CD4-positive, alpha-beta memory T cell (primary cell): ENCODE results near the gene AGFG2. TPM values are rescaled to one million over a fixed set of nuclear protein-coding genes. Genes with fewer than 3 reads are reported as not detected.

Experiments
- CTCF ChIA-PET: fragments of 350-600 bp; sonication (Branson Sonifier 250); formaldehyde crosslinking; loops from one replicate; lab custom pipeline; 2021; ENCODE audit warnings: inconsistent platforms; ENCODE audit not compliant: partially characterized antibody; lab: Charles Lee
- POLR2A ChIA-PET: fragments of 350-600 bp; sonication (Branson Sonifier 250); formaldehyde crosslinking; loops from one replicate; lab custom pipeline; 2021; ENCODE audit not compliant: partially characterized antibody; lab: Charles Lee
- DNase-seq, 5 donors: peaks; one replicate each; pipeline versions ENCODE4 v3.0.0 to v3.0.0-alpha.2; 2020 to 2022; ENCODE audit warnings: mixed read lengths in 1 of 5
- H3K27ac ChIP-seq: one replicate; pipeline ENCODE4 v1.7.0; 2013; ENCODE audit warnings: low read depth, low read length
- H3K27me3 ChIP-seq: 2 replicates; pipeline ENCODE4 v1.7.0; 2013; ENCODE audit warnings: mild to moderate bottlenecking, low read length, moderate library complexity; ENCODE audit not compliant: insufficient read depth
- H3K36me3 ChIP-seq: 2 replicates; pipeline ENCODE4 v1.7.0; 2013; ENCODE audit warnings: mild to moderate bottlenecking, low read length, moderate library complexity; ENCODE audit not compliant: insufficient read depth
- H3K4me1 ChIP-seq: 2 replicates; pipeline ENCODE4 v1.7.0; 2013; ENCODE audit warnings: mild to moderate bottlenecking, low read length, moderate library complexity; ENCODE audit not compliant: insufficient read depth
- H3K4me3 ChIP-seq, 2 donors: one replicate each; pipeline ENCODE4 v1.7.0; 2013; ENCODE audit warnings: low read length in 2 of 2, mild to moderate bottlenecking in 1 of 2
- H3K9me3 ChIP-seq, 2 donors: one replicate each; pipeline ENCODE4 v1.7.0; 2013; ENCODE audit warnings: low read length in 2 of 2, control low read depth in 1 of 2; ENCODE audit not compliant: control insufficient read depth in 1 of 2
- H3K27ac Mint-ChIP-seq, 7 donors: one replicate each; pipeline ENCODE4 v1.8.0; 2020 to 2021; ENCODE audit warnings: mixed read lengths in 7 of 7, mild to moderate bottlenecking in 6 of 7, inconsistent platforms in 3 of 7, moderate library complexity in 3 of 7
- H3K27me3 Mint-ChIP-seq, 2 donors: one replicate each; pipeline ENCODE4 v1.8.0; 2020 to 2021; ENCODE audit warnings: mixed read lengths in 2 of 2
- H3K36me3 Mint-ChIP-seq, 2 donors: one replicate each; pipeline ENCODE4 v1.8.0; 2020 to 2021; ENCODE audit warnings: mixed read lengths in 2 of 2, inconsistent platforms in 1 of 2, mild to moderate bottlenecking in 1 of 2
- H3K4me1 Mint-ChIP-seq, 4 donors: one replicate each; pipeline ENCODE4 v1.8.0; 2020 to 2021; ENCODE audit warnings: mixed read lengths in 4 of 4, mild to moderate bottlenecking in 1 of 4
- H3K4me3 Mint-ChIP-seq, 8 donors: one replicate each; pipeline ENCODE4 v1.8.0; 2020 to 2021; ENCODE audit warnings: mixed read lengths in 8 of 8, mild to moderate bottlenecking in 7 of 8, moderate library complexity in 6 of 8, inconsistent platforms in 3 of 8
- H3K9me3 Mint-ChIP-seq, 8 donors: one replicate each; pipeline ENCODE4 v1.8.0; 2020 to 2021; ENCODE audit warnings: mixed read lengths in 8 of 8, mild to moderate bottlenecking in 5 of 8, inconsistent platforms in 3 of 8, moderate library complexity in 1 of 8
- intact Hi-C: fragments of 100-400 bp; cut with micrococcal nuclease; formaldehyde crosslinking; loops from one replicate; pipeline ENCODE4 v1.15.1; 2023
- polyA plus RNA-seq, 2 donors: library from polyadenylated mRNA; unstranded; fragments of 300-500 nt; fragmentation: Illumina TruSeq; gene quantifications; one replicate each; pipeline ENCODE4 v1.2.3, GENCODE V29; 2021
- total RNA-seq, 2 experiments: library from RNA; stranded (reverse); gene quantifications; one replicate each; pipeline ENCODE4 v1.2.3, GENCODE V29; 2021

Gene AGFG2
- total and polyA plus RNA-seq, 4 experiments from 2014 or later, result 19.7 to 58.3 (median 46.1) TPM

DNA sequence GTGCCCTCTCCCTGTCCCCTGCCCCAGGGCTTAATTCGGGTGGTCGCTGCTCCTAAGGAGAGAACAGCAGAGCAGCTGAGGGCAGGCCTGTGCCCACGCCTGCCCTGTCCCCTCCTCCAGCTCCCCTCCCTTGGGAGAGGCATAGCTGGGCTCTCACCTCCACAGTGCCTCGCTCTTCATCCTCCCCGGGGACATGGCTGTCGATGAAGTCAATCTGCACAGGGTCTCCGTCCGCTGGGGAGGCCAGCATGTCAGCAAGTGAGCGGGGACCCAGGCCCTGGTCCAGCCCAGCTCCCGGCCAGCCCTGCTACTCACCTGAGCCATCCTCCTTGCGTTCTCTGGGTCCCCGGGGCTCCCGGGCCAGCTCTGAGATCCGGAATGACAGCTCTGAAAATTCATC lies 38.5 kb downstream of the AGFG2 start:
- peaks cover 20% of the 10 kb centered on the region for H3K4me1 ChIP-seq
- no peaks in the 10 kb centered on the region for H3K9me3 ChIP-seq
- ChIA-PET CTCF (interaction anchor here (0.6 to 2.4 kb wide), 6 partner anchors 11 to 116 kb away, joined by 3 to 13 read pairs (median 4); no protein-coding TSS in a partner anchor), POLR2A (interaction anchor here (1.2 to 2.9 kb wide), 6 partner anchors 8 to 35 kb away, joined by 3 to 20 read pairs (median 4); partner anchors contain the start of genes FBXO24, LRCH4 and MOSPD3)
- Mint-ChIP-seq H3K4me1 (peaks cover 0 to 11% (median 2%) of the 10 kb centered on the region in 4 donors), H3K9me3 (no peaks in the 10 kb centered on the region), H3K27ac (no peak overlapping the region), H3K36me3 (peaks cover 9 to 28% of the 10 kb centered on the region in 2 donors), H3K4me3 (no peak overlapping the region), H3K27me3 (no peaks in the 10 kb centered on the region)
- no peak for DNase-seq
- no peak overlapping the region for H3K27ac ChIP-seq
- peaks cover 77% of the 10 kb centered on the region for H3K36me3 ChIP-seq
- intact Hi-C loops, result no loop called here
- no peak overlapping the region for H3K4me3 ChIP-seq
- no peaks in the 10 kb centered on the region for H3K27me3 ChIP-seq

DNA sequence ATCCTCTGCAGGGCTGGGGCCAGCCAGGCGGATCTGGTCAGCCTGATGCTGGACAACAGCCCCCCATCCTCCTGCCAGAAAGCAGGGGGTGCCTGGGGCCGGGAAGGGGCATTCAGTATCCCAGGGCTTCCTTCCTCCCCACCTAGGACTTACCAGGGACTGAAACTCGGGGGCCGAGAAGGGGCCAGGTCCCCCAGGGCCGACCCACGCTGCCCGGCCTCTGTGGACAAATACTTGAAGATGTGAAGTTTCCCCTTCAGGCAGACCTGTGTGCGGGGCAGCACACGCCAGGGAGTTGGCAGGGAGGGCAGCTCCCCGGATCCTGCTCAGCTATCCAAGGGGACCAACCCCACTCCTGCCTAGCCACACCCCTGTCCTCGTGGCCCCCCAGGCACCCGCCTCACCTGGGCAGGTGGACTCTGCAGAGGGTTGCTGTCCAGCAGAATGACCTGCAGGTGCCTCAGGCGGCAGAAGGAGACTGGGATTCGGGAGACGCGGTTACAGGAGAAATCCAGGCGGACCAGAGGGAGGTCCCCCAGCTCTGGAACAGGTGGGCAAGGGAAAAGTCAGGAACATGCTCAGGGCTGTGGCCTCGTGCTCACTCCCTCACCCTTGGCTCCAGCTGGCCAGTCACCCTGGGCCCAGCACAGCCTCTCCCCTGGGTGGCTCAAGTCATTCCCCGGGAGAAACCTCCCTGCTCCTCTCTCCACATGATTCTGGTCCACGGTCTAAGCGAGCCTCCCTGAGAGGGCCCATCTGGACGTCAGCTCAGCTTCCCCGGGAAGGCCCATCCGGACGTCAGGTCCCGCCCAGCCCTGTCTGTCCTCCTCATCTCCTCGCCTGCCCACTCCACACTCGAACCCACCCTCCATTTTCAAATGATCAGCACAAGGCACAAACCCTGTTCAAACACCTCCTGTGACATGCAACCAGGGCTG lies 39.5 kb downstream of the AGFG2 start:
- no peak for DNase-seq
- Histone ChIP-seq H3K4me3 (no peak overlapping the region), H3K27ac (no peak overlapping the region), H3K9me3 (no peaks in the 10 kb centered on the region), H3K4me1 (peaks cover 31% of the 10 kb centered on the region), H3K27me3 (no peaks in the 10 kb centered on the region), H3K36me3 (peaks cover 78% of the 10 kb centered on the region)
- H3K9me3 Mint-ChIP-seq, result no peaks in the 10 kb centered on the region
- no peak overlapping the region for H3K4me3 Mint-ChIP-seq
- POLR2A ChIA-PET, result interaction anchor here (0.8 to 2.9 kb wide), 8 partner anchors 7 to 452 kb away, joined by 3 to 20 read pairs (median 4); partner anchors contain the start of genes FBXO24, LRCH4, MBLAC1 and MOSPD3
- CTCF ChIA-PET, result interaction anchor here (0.6 to 1.5 kb wide), 5 partner anchors 10 to 112 kb away, joined by 3 to 5 read pairs (median 3); no protein-coding TSS in a partner anchor
- peaks cover 9 to 32% of the 10 kb centered on the region in 2 donors for H3K36me3 Mint-ChIP-seq
- peaks cover 0 to 11% (median 5%) of the 10 kb centered on the region in 4 donors for H3K4me1 Mint-ChIP-seq
- H3K27ac Mint-ChIP-seq, result peak overlapping the region in 3 of 7 donors; percentile 47 to 66 (median 65)
- H3K27me3 Mint-ChIP-seq, result no peaks in the 10 kb centered on the region
- intact Hi-C loops, result no loop called here

DNA sequence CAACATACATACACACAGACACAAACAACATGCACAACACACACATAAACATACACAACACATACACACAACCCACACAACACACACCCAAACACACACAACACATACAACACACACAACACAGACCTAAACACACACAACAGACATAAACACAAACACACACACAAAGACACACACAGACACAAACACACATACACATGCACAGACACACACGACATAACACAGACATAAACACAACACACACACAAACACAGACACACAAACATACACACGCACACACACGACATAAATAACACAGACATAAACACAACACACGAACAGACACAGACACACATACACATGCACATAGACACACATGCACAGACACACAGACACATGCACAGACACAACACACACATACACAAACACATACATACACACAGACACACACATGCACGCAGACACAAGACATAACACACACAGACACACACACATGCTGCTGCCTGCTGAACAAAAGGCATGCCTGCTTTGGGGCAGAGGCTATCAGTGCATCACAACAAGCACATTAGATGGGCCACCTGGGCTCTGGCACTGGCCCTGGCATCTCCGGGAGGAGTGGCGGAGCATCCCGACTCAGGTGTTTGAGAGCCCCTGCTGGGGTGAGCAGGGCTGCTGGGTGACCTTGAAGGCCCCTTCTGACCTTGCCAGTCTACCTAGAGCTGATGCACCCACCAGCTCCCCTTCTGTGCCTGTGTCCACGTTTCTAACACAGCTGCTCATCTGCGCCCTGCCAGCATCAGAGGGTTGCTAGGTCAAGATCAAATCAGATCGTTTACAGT lies 41.7 kb downstream of the AGFG2 start:
- no peak overlapping the region for H3K4me3 ChIP-seq
- ChIA-PET POLR2A (interaction anchor here (1.4 to 11.4 kb wide), 3 partner anchors 12 to 151 kb away, joined by 6 to 307 read pairs (median 104); partner anchors contain the start of genes MEPCE and SAP25), CTCF (interaction anchor here (1.5 to 12.0 kb wide), 2 partner anchors 17 to 271 kb away, joined by 3 to 266 read pairs; partner anchors contain the start of gene SLC12A9)
- Mint-ChIP-seq H3K4me3 (no peak overlapping the region), H3K4me1 (peaks cover 8 to 15% (median 12%) of the 10 kb centered on the region in 4 donors), H3K36me3 (peaks cover 9 to 31% of the 10 kb centered on the region in 2 donors), H3K27ac (no peak overlapping the region), H3K9me3 (no peaks in the 10 kb centered on the region), H3K27me3 (no peaks in the 10 kb centered on the region)
- H3K36me3 ChIP-seq, result peaks cover 63% of the 10 kb centered on the region
- intact Hi-C loops, result no loop called here
- H3K4me1 ChIP-seq, result peaks cover 42% of the 10 kb centered on the region
- no peak overlapping the region for H3K27ac ChIP-seq
- no peaks in the 10 kb centered on the region for H3K27me3 ChIP-seq
- no peak for DNase-seq
- no peaks in the 10 kb centered on the region for H3K9me3 ChIP-seq

DNA sequence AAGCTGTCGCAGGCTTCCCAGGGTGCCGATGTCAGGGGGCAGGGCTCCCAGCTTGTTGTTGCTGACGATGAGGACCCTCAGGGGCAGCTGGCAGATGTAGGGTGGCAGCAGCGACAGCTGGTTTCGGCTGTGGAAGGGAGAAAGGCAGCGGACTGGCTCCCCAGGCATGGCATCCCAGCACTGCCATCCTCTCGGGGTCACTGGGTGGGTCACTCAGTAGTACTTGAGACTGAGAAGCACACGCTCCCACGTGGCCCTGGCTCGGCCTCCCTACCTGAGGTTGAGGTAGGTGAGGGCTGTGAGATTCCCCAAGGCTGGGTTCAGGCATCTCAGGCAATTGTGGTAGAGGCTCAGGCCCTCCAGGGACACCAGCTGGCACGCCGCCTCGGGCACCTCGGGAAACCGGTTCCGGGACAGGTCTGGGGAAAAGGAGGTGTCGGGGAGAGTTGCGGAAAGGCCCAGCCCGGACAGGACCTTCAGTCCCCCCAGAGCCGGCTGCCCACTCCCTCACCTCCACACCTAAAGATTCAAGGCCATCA lies 43.1 kb downstream of the AGFG2 start:
- intact Hi-C loops, result no loop called here
- ChIA-PET CTCF (interaction anchor here (0.8 to 12.0 kb wide), 4 partner anchors 18 to 270 kb away, joined by 3 to 266 read pairs (median 4); partner anchors contain the start of gene SLC12A9), POLR2A (interaction anchor here (0.6 to 11.4 kb wide), 9 partner anchors 13 to 482 kb away, joined by 3 to 307 read pairs (median 6); partner anchors contain the start of genes MEPCE, PCOLCE, POP7 and PPP1R35)
- H3K4me1 Mint-ChIP-seq, result peaks cover 11 to 21% (median 17%) of the 10 kb centered on the region in 4 donors
- no peak for DNase-seq
- no peak overlapping the region for H3K4me3 ChIP-seq
- H3K36me3 Mint-ChIP-seq, result peaks cover 5 to 24% of the 10 kb centered on the region in 2 donors
- H3K36me3 ChIP-seq, result peaks cover 51% of the 10 kb centered on the region
- no peaks in the 10 kb centered on the region for H3K27me3 Mint-ChIP-seq
- no peaks in the 10 kb centered on the region for H3K9me3 ChIP-seq
- peak overlapping the region; percentile 79 for H3K27ac ChIP-seq
- H3K4me1 ChIP-seq, result peaks cover 46% of the 10 kb centered on the region
- H3K27ac Mint-ChIP-seq, result peak overlapping the region; percentile 86 to 99 (median 94)
- no peaks in the 10 kb centered on the region for H3K27me3 ChIP-seq
- H3K9me3 Mint-ChIP-seq, result peaks cover 0 to 2% (median 0%) of the 10 kb centered on the region in 8 donors
- H3K4me3 Mint-ChIP-seq, result peak overlapping the region in 7 of 8 donors; percentile 27 to 99 (median 92)

DNA sequence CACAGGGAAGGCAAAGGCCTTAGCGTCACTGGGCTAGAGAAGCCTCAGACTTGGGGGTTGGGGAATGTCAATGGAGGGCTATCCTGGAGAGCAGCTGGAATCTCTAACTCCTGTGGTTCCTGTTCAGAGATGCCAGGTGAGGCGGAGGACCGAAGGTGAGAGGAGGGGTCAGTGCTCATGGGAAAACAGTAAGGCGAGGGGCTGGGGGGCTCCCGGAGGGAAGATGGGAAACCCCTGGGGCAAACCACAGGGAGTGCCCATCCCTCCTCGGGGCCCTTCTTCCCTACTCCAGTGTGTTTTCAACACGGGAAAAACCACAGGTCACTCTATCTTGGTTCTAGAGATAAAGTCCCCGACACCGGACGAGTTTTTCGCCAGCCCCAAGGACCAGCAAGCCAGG lies 43.6 kb downstream of the AGFG2 start:
- peaks cover 0 to 2% (median 0%) of the 10 kb centered on the region in 8 donors for H3K9me3 Mint-ChIP-seq

More for the DNA sequence above, 43.6 kb downstream of the AGFG2 start:
- Mint-ChIP-seq H3K27me3 (no peaks in the 10 kb centered on the region), H3K27ac (peak overlapping the region; percentile 86 to 99 (median 96)), H3K4me3 (peak overlapping the region; percentile 68 to 99 (median 96)), H3K36me3 (peaks cover 5 to 24% of the 10 kb centered on the region in 2 donors), H3K4me1 (peaks cover 11 to 21% (median 17%) of the 10 kb centered on the region in 4 donors)
- Histone ChIP-seq H3K9me3 (no peaks in the 10 kb centered on the region), H3K27me3 (no peaks in the 10 kb centered on the region), H3K36me3 (peaks cover 47% of the 10 kb centered on the region), H3K4me3 (peak overlapping the region; percentile 38 to 98), H3K4me1 (peaks cover 48% of the 10 kb centered on the region), H3K27ac (peak overlapping the region; percentile 79)
- DNase-seq, result no peak
- intact Hi-C loops, result loop anchor here (1.0 kb wide), 1 partner anchor 12 kb away; no protein-coding TSS in a partner anchor
- POLR2A ChIA-PET, result interaction anchor here (1.4 to 11.4 kb wide), 14 partner anchors 14 to 153 kb away, joined by 7 to 307 read pairs (median 65); partner anchors contain the start of genes AGFG2, GIGYF1, GNB2 and MEPCE
- CTCF ChIA-PET, result interaction anchor here (1.5 to 12.0 kb wide), 5 partner anchors 19 to 269 kb away, joined by 3 to 266 read pairs (median 5); partner anchors contain the start of genes MOSPD3 and SLC12A9
